CD4-positive, alpha-beta memory T cell (primary cell): Measurements from ENCODE around the gene TCF4. TPM values are rescaled to one million over a fixed set of nuclear protein-coding genes. Genes with fewer than 3 reads are reported as not detected.

ENCODE experiments used
- CTCF ChIA-PET: fragments of 350-600 bp; sonication (Branson Sonifier 250); formaldehyde crosslinking; loops from one replicate; lab custom pipeline; 2021; ENCODE audit warnings: inconsistent platforms; ENCODE audit not compliant: partially characterized antibody; lab: Charles Lee
- POLR2A ChIA-PET: fragments of 350-600 bp; sonication (Branson Sonifier 250); formaldehyde crosslinking; loops from one replicate; lab custom pipeline; 2021; ENCODE audit not compliant: partially characterized antibody; lab: Charles Lee
- DNase-seq, 5 donors: peaks; one replicate each; pipeline versions ENCODE4 v3.0.0 to v3.0.0-alpha.2; 2020 to 2022; ENCODE audit warnings: mixed read lengths in 1 of 5
- H3K27ac ChIP-seq: one replicate; pipeline ENCODE4 v1.7.0; 2013; ENCODE audit warnings: low read depth, low read length
- H3K27me3 ChIP-seq: 2 replicates; pipeline ENCODE4 v1.7.0; 2013; ENCODE audit warnings: mild to moderate bottlenecking, low read length, moderate library complexity; ENCODE audit not compliant: insufficient read depth
- H3K36me3 ChIP-seq: 2 replicates; pipeline ENCODE4 v1.7.0; 2013; ENCODE audit warnings: mild to moderate bottlenecking, low read length, moderate library complexity; ENCODE audit not compliant: insufficient read depth
- H3K4me1 ChIP-seq: 2 replicates; pipeline ENCODE4 v1.7.0; 2013; ENCODE audit warnings: mild to moderate bottlenecking, low read length, moderate library complexity; ENCODE audit not compliant: insufficient read depth
- H3K4me3 ChIP-seq, 2 donors: one replicate each; pipeline ENCODE4 v1.7.0; 2013; ENCODE audit warnings: low read length in 2 of 2, mild to moderate bottlenecking in 1 of 2
- H3K9me3 ChIP-seq, 2 donors: one replicate each; pipeline ENCODE4 v1.7.0; 2013; ENCODE audit warnings: low read length in 2 of 2, control low read depth in 1 of 2; ENCODE audit not compliant: control insufficient read depth in 1 of 2
- H3K27ac Mint-ChIP-seq, 7 donors: one replicate each; pipeline ENCODE4 v1.8.0; 2020 to 2021; ENCODE audit warnings: mixed read lengths in 7 of 7, mild to moderate bottlenecking in 6 of 7, inconsistent platforms in 3 of 7, moderate library complexity in 3 of 7
- H3K27me3 Mint-ChIP-seq, 2 donors: one replicate each; pipeline ENCODE4 v1.8.0; 2020 to 2021; ENCODE audit warnings: mixed read lengths in 2 of 2
- H3K36me3 Mint-ChIP-seq, 2 donors: one replicate each; pipeline ENCODE4 v1.8.0; 2020 to 2021; ENCODE audit warnings: mixed read lengths in 2 of 2, inconsistent platforms in 1 of 2, mild to moderate bottlenecking in 1 of 2
- H3K4me1 Mint-ChIP-seq, 4 donors: one replicate each; pipeline ENCODE4 v1.8.0; 2020 to 2021; ENCODE audit warnings: mixed read lengths in 4 of 4, mild to moderate bottlenecking in 1 of 4
- H3K4me3 Mint-ChIP-seq, 8 donors: one replicate each; pipeline ENCODE4 v1.8.0; 2020 to 2021; ENCODE audit warnings: mixed read lengths in 8 of 8, mild to moderate bottlenecking in 7 of 8, moderate library complexity in 6 of 8, inconsistent platforms in 3 of 8
- H3K9me3 Mint-ChIP-seq, 8 donors: one replicate each; pipeline ENCODE4 v1.8.0; 2020 to 2021; ENCODE audit warnings: mixed read lengths in 8 of 8, mild to moderate bottlenecking in 5 of 8, inconsistent platforms in 3 of 8, moderate library complexity in 1 of 8
- intact Hi-C: fragments of 100-400 bp; cut with micrococcal nuclease; formaldehyde crosslinking; loops from one replicate; pipeline ENCODE4 v1.15.1; 2023
- polyA plus RNA-seq, 2 donors: library from polyadenylated mRNA; unstranded; fragments of 300-500 nt; fragmentation: Illumina TruSeq; gene quantifications; one replicate each; pipeline ENCODE4 v1.2.3, GENCODE V29; 2021
- total RNA-seq, 2 experiments: library from RNA; stranded (reverse); gene quantifications; one replicate each; pipeline ENCODE4 v1.2.3, GENCODE V29; 2021

The TCF4 gene
- total and polyA plus RNA-seq, 4 experiments from 2014 or later = 0.11 to 2.2 (median 0.76) TPM

DNA sequence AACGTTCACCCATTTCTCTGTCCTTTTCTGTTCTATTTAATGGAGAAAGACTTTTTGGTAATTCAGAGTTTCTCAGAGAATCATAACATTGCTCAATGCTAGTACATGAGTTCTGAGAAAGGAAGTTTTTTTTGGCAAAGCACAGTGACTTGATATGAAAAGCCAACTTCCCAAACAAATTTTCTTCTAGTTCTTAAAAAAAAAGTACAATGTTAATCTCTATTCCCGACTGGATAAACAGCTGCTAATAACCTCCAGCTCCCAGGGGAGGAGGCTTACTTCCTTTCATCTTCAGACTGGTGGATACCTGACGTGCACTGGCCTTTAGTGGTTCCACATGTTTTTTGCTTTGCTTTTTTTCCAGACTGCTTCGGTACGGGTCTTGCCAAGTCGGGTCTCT, 344.1 kb downstream of the TCF4 start:
- H3K36me3 Mint-ChIP-seq = no peaks in the 10 kb centered on the region
- no peak overlapping the region for H3K4me3 Mint-ChIP-seq
- peaks cover 0 to 8% (median 0%) of the 10 kb centered on the region in 8 donors for H3K9me3 Mint-ChIP-seq
- peaks cover 0 to 1% of the 10 kb centered on the region in 2 donors for H3K27me3 Mint-ChIP-seq
- H3K9me3 ChIP-seq = no peaks in the 10 kb centered on the region
- no peaks in the 10 kb centered on the region for H3K27me3 ChIP-seq
- no peak overlapping the region for H3K4me3 ChIP-seq
- H3K4me1 ChIP-seq = no peaks in the 10 kb centered on the region
- H3K27ac Mint-ChIP-seq = no peak overlapping the region
- H3K4me1 Mint-ChIP-seq = no peaks in the 10 kb centered on the region
- DNase-seq = no peak
- H3K36me3 ChIP-seq = no peaks in the 10 kb centered on the region
- ChIA-PET POLR2A (no interaction called here), CTCF (no interaction called here)
- intact Hi-C loops = no loop called here
- no peak overlapping the region for H3K27ac ChIP-seq

DNA sequence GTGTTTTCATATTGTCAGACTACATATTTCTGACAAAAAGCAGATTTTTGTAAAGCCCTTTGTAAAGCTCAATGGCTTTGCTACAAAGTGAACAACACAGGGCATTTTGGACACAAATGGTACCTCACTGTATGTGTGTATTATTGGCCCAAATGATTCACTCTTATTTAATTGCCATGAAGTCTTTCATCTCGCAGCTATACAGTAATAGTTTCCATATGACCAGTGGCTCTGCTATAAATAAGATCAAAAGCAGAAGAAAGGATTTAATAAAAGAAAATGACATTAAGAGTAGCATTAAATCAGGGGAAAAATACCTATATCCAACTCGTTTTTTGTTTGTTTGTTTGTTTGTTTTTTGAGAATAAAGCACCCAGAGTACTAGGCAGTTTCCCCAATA, 344.7 kb downstream of the TCF4 start:
- CTCF ChIA-PET = no interaction called here
- Histone ChIP-seq H3K4me1 (no peaks in the 10 kb centered on the region), H3K27ac (no peak overlapping the region), H3K36me3 (no peaks in the 10 kb centered on the region), H3K27me3 (no peaks in the 10 kb centered on the region), H3K4me3 (no peak overlapping the region), H3K9me3 (no peaks in the 10 kb centered on the region)
- DNase-seq = no peak
- H3K27ac Mint-ChIP-seq = no peak overlapping the region
- H3K4me1 Mint-ChIP-seq = no peaks in the 10 kb centered on the region
- POLR2A ChIA-PET = no interaction called here
- no peaks in the 10 kb centered on the region for H3K36me3 Mint-ChIP-seq
- peaks cover 0 to 1% of the 10 kb centered on the region in 2 donors for H3K27me3 Mint-ChIP-seq
- peaks cover 0 to 8% (median 0%) of the 10 kb centered on the region in 8 donors for H3K9me3 Mint-ChIP-seq
- no peak overlapping the region for H3K4me3 Mint-ChIP-seq
- intact Hi-C loops = no loop called here

DNA sequence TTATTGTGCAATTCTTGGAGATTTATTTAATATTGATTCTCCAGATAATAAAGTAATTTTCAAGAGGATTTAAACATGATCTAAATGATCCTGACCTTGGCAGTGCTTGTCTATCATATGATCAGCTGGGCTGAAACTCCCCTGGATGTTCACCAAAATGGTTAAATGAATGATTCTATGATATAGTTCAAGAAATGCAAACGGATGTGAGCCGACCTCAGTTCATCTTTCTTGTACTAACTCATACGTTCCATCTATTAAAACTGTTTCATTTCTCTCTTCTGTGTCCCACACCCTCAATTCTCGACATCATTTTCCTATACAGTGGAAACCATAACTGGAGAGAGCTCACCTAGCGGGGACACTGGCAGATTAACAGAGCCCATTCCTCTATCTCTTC, 347.0 kb downstream of the TCF4 start:
- H3K27me3 ChIP-seq = no peaks in the 10 kb centered on the region
- no peaks in the 10 kb centered on the region for H3K36me3 ChIP-seq
- DNase-seq = no peak
- CTCF ChIA-PET = no interaction called here
- H3K4me3 ChIP-seq = no peak overlapping the region
- H3K36me3 Mint-ChIP-seq = no peaks in the 10 kb centered on the region
- H3K9me3 ChIP-seq = no peaks in the 10 kb centered on the region
- no peak overlapping the region for H3K4me3 Mint-ChIP-seq
- intact Hi-C loops = no loop called here
- H3K27ac ChIP-seq = no peak overlapping the region
- H3K27ac Mint-ChIP-seq = no peak overlapping the region
- H3K4me1 Mint-ChIP-seq = no peaks in the 10 kb centered on the region
- no peaks in the 10 kb centered on the region for H3K4me1 ChIP-seq
- POLR2A ChIA-PET = no interaction called here
- peaks cover 0 to 3% (median 0%) of the 10 kb centered on the region in 8 donors for H3K9me3 Mint-ChIP-seq
- H3K27me3 Mint-ChIP-seq = peaks cover 0 to under 1% of the 10 kb centered on the region in 2 donors

DNA sequence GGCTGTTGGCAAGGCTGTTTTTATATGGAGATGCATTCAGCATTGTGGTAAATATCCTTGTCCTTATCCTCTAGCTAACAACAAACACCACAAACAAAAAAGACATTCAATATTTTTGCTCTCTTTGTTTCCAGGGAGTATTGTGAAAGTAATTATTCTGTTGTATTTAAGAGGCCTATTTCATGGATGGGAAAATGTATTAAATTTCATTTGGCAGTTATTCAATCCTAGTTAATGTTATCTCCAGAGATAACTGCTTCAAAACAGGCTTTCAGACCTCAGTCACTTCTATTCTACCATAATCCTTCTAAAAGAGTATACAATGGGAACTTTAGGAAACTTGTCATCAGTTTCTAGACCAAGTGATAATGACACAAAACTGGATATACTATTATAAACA, 348.3 kb downstream of the TCF4 start:
- no peak for DNase-seq
- no peaks in the 10 kb centered on the region for H3K9me3 ChIP-seq
- ChIA-PET CTCF (no interaction called here), POLR2A (no interaction called here)
- Mint-ChIP-seq H3K27me3 (no peaks in the 10 kb centered on the region), H3K4me1 (no peaks in the 10 kb centered on the region), H3K27ac (no peak overlapping the region), H3K36me3 (no peaks in the 10 kb centered on the region), H3K4me3 (no peak overlapping the region), H3K9me3 (no peaks in the 10 kb centered on the region)
- H3K36me3 ChIP-seq = no peaks in the 10 kb centered on the region
- H3K27me3 ChIP-seq = no peaks in the 10 kb centered on the region
- no peaks in the 10 kb centered on the region for H3K4me1 ChIP-seq
- H3K4me3 ChIP-seq = no peak overlapping the region
- H3K27ac ChIP-seq = no peak overlapping the region
- intact Hi-C loops = no loop called here

DNA sequence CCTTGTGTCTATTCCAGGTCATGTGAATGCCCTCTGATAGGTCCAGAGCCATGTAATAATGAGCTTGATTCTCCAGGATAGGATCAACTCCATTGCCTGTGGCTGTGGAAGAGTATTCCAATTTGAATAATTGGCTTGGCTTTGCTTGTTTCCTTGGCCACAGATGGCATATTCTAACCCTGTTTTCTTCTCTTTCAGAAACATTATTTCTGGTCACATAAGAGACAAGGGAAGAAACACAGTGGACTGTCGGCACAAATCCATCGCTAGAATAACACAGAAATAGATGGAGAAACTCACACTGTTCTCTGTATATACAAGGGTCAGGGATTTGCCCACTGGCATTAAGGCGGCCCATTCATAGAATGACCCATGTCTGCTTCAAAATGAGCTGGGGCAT, 350.3 kb downstream of the TCF4 start:
- H3K27me3 ChIP-seq = no peaks in the 10 kb centered on the region
- H3K4me1 Mint-ChIP-seq = no peaks in the 10 kb centered on the region
- intact Hi-C loops = no loop called here
- no peaks in the 10 kb centered on the region for H3K36me3 ChIP-seq
- DNase-seq = no peak
- POLR2A ChIA-PET = no interaction called here
- no peaks in the 10 kb centered on the region for H3K4me1 ChIP-seq
- H3K9me3 Mint-ChIP-seq = no peaks in the 10 kb centered on the region
- no peak overlapping the region for H3K27ac Mint-ChIP-seq
- CTCF ChIA-PET = no interaction called here
- H3K4me3 ChIP-seq = no peak overlapping the region
- H3K9me3 ChIP-seq = no peaks in the 10 kb centered on the region
- no peak overlapping the region for H3K27ac ChIP-seq
- H3K27me3 Mint-ChIP-seq = no peaks in the 10 kb centered on the region
- H3K4me3 Mint-ChIP-seq = no peak overlapping the region
- H3K36me3 Mint-ChIP-seq = no peaks in the 10 kb centered on the region

DNA sequence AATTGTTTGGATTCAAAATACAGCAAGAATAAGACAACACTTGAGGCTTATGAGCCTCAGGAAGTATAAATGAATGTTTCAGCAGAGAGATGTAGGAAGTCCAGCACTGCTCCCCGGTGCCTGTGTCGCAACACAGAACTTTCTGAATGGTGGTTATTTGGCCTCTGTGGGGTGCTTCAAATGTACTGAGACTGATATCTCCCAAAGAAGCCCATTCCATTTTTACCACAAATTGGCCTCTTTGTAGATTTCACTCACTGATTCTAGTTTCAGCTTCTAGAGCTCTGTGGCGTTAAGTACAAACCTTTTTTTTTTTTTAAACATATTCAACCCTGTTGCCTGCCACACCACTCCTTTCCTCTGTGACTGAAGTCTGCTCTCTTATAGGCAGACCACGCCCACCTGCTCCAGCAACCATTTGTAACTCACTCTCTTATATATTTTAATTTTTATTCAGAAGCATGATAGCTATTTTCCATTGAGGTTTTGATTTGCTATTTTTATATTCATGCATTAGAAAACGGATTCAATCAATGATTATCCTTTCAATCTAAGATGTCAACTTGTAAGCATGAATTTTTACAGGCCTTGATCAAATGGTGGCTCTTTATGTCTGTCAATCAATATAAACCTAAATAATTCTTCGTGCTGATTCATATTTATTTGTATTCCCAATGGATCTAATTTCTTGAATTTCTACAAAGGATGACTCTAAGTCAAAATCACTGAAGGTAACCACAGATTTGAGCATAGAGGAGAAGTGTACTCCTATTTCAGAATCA, 351.7 kb downstream of the TCF4 start:
- H3K27me3 Mint-ChIP-seq = no peaks in the 10 kb centered on the region
- no peaks in the 10 kb centered on the region for H3K4me1 Mint-ChIP-seq
- no peak overlapping the region for H3K4me3 Mint-ChIP-seq
- H3K27ac Mint-ChIP-seq = no peak overlapping the region
- no peaks in the 10 kb centered on the region for H3K27me3 ChIP-seq
- H3K36me3 ChIP-seq = no peaks in the 10 kb centered on the region
- H3K4me3 ChIP-seq = no peak overlapping the region
- H3K9me3 ChIP-seq = no peaks in the 10 kb centered on the region
- H3K27ac ChIP-seq = no peak overlapping the region
- H3K9me3 Mint-ChIP-seq = no peaks in the 10 kb centered on the region
- ChIA-PET CTCF (no interaction called here), POLR2A (no interaction called here)
- intact Hi-C loops = no loop called here
- no peak for DNase-seq
- no peaks in the 10 kb centered on the region for H3K36me3 Mint-ChIP-seq
- no peaks in the 10 kb centered on the region for H3K4me1 ChIP-seq

DNA sequence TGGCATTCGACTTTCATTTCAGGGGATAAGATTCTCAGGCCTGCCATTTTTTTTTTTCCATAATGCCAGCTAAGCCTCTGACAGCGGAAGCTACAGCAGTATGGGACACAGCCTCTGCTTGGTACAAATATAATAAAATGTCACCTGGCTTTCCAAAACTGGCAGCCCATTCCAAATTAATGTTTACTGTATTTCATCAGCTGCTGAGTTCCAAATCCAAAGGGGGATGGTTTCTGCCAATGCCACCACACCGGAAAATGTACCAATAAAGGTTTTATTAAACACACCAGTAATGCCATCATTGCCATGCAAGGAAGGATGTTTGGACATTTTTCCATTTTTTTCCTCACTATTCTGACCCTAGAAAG, 352.9 kb downstream of the TCF4 start:
- Mint-ChIP-seq H3K36me3 (no peaks in the 10 kb centered on the region), H3K27me3 (no peaks in the 10 kb centered on the region), H3K9me3 (no peaks in the 10 kb centered on the region), H3K4me3 (no peak overlapping the region), H3K4me1 (no peaks in the 10 kb centered on the region), H3K27ac (no peak overlapping the region)
- H3K27ac ChIP-seq = no peak overlapping the region
- ChIA-PET CTCF (interaction anchor here (1.2 to 1.8 kb wide), 2 partner anchors 9 to 12 kb away, joined by 3 to 6 read pairs; no protein-coding TSS in a partner anchor), POLR2A (no interaction called here)
- H3K27me3 ChIP-seq = no peaks in the 10 kb centered on the region
- no peak overlapping the region for H3K4me3 ChIP-seq
- no peaks in the 10 kb centered on the region for H3K9me3 ChIP-seq
- intact Hi-C loops = no loop called here
- DNase-seq = no peak
- H3K36me3 ChIP-seq = no peaks in the 10 kb centered on the region
- no peaks in the 10 kb centered on the region for H3K4me1 ChIP-seq
